HepG2 (cell line): ENCODE data around the gene PPP1CA. TPM values are rescaled to one million over a fixed set of nuclear protein-coding genes. Genes with fewer than 3 reads are reported as not detected.

ENCODE experiments used
- BRCA1 ChIP-seq: sonication (generic); formaldehyde crosslinking; IDR thresholded peaks from 2 replicates; pipeline ENCODE4 v1.4.0; 2020; ENCODE audit warnings: missing genetic modification reagents
- CERS6 ChIP-seq: sonication (generic); formaldehyde crosslinking; IDR thresholded peaks from 2 replicates; pipeline ENCODE4 v1.5.0; 2020; ENCODE audit warnings: missing genetic modification reagents
- FOXM1 ChIP-seq: sonication (generic); formaldehyde crosslinking; IDR thresholded peaks from 2 replicates; pipeline ENCODE4 v1.5.0; 2020; ENCODE audit warnings: missing genetic modification reagents
- HNF1A ChIP-seq, 2 experiments: sonication (generic) in 1 of 2; formaldehyde crosslinking in 1 of 2; IDR thresholded peaks; 2 replicates each; pipeline versions ENCODE4 v1.4.0 to v1.6.1; 2016 to 2020; ENCODE audit warnings: borderline replicate concordance in 1 of 2, low read depth in 1 of 2, mild to moderate bottlenecking in 1 of 2, missing genetic modification reagents in 1 of 2
- MNT ChIP-seq: fragments of 450-650 bp; IDR thresholded peaks from 2 replicates; pipeline ENCODE4 v1.6.1; 2016
- MTERF4 ChIP-seq: sonication (generic); formaldehyde crosslinking; IDR thresholded peaks from 2 replicates; pipeline ENCODE4 v1.8.0; 2023; ENCODE audit warnings: mild to moderate bottlenecking, missing genetic modification reagents
- MYNN ChIP-seq: sonication (generic); formaldehyde crosslinking; IDR thresholded peaks from 2 replicates; pipeline ENCODE4 v1.4.0; 2020; ENCODE audit warnings: mild to moderate bottlenecking, low read depth, missing genetic modification reagents
- PHF8 ChIP-seq: sonication (generic); formaldehyde crosslinking; IDR thresholded peaks from 2 replicates; pipeline ENCODE4 v1.5.0; 2020; ENCODE audit warnings: missing genetic modification reagents
- SIN3A ChIP-seq: IDR thresholded peaks from 2 replicates; pipeline ENCODE4 v1.6.1; 2011; ENCODE audit warnings: low read depth, mild to moderate bottlenecking, control low read depth, low read length, borderline replicate concordance
- ZBTB39 ChIP-seq: sonication (generic); formaldehyde crosslinking; IDR thresholded peaks from 2 replicates; pipeline ENCODE4 v1.5.0; 2020; ENCODE audit warnings: missing genetic modification reagents
- ZFP41 ChIP-seq: sonication (generic); formaldehyde crosslinking; IDR thresholded peaks from 2 replicates; pipeline ENCODE4 v1.4.0; 2020; ENCODE audit warnings: mild to moderate bottlenecking, missing genetic modification reagents, borderline replicate concordance
- ZMAT3 ChIP-seq: sonication (generic); formaldehyde crosslinking; conservative IDR thresholded peaks from 2 replicates; pipeline ENCODE4 v1.7.0; 2021; ENCODE audit warnings: missing genetic modification reagents
- ZNF296 ChIP-seq: sonication (generic); formaldehyde crosslinking; conservative IDR thresholded peaks from 2 replicates; pipeline ENCODE4 v1.5.0; 2020; ENCODE audit warnings: mild to moderate bottlenecking, missing genetic modification reagents
- ZNF33B ChIP-seq: sonication (generic); formaldehyde crosslinking; IDR thresholded peaks from 2 replicates; pipeline ENCODE4 v1.5.1; 2020; ENCODE audit warnings: mild to moderate bottlenecking, missing genetic modification reagents
- ZNF800 ChIP-seq: sonication (generic); formaldehyde crosslinking; IDR thresholded peaks from 2 replicates; pipeline ENCODE4 v1.4.0; 2020; ENCODE audit warnings: missing genetic modification reagents
- polyA plus RNA-seq, 8 experiments: library from polyadenylated mRNA; depleted of rRNA in 3 of 8; stranded (reverse) in 7 of 8; unstranded in 1 of 8; fragments of >200 nt; fragmentation: Illumina TruSeq in 4 of 8; extraction: Trizol in 4 of 8; gene quantifications; 2 replicates each; pipeline versions ENCODE4 v1.2.1 to v1.2.3, GENCODE V29; 2011 to 2016; ENCODE audit warnings: low read depth in 4 of 8, missing spikeins in 1 of 8, mixed read lengths in 1 of 8; ENCODE audit not compliant: insufficient read depth in 1 of 8
- total RNA-seq, 5 experiments: library from RNA; depleted of rRNA; stranded (reverse); fragments of >200 nt; fragmentation: Illumina TruSeq; extraction: Trizol; gene quantifications; 2 replicates each; pipeline ENCODE4 v1.2.3, GENCODE V29; 2016; ENCODE audit warnings: low read depth in 1 of 5

The PPP1CA gene
- total and polyA plus RNA-seq, 2 of the 13 experiments (the other 11 are each of a cell fraction or from before 2014, with no cell fraction given), result 149 to 170 TPM

GRCh38 chr11:67354075-67355022 lies 47.3 kb downstream of the PPP1CA start (continued):
- TF ChIP-seq HNF1A (IDR thresholded peaks at IDR 0.05; ENCODE audit: low read depth), result no peak
- peak; percentile 30; the same call in 1 of the 2 replicates for TF ChIP-seq HNF1A (CRISPR knock-in tag; IDR thresholded peaks at IDR 0.05; ENCODE audit: borderline replicate concordance)
- TF ChIP-seq ZNF296 (CRISPR knock-in tag), result no peak
- TF ChIP-seq FOXM1 (CRISPR knock-in tag), result no peak
- TF ChIP-seq PHF8, result peak; percentile 37
- no peak; the same call in 1 of the 2 replicates for TF ChIP-seq MYNN (CRISPR knock-in tag)
- TF ChIP-seq ZFP41, result no peak
- TF ChIP-seq ZNF800 (CRISPR knock-in tag), result no peak
- TF ChIP-seq MTERF4 (CRISPR knock-in tag), result no peak
- TF ChIP-seq MNT, result peak; percentile 82
- no peak for TF ChIP-seq CERS6
- TF ChIP-seq ZNF33B, result no peak
- no peak for TF ChIP-seq ZBTB39 (CRISPR knock-in tag)
- no peak for TF ChIP-seq SIN3A
- no peak; the same call in 1 of the 2 replicates for TF ChIP-seq ZMAT3 (CRISPR knock-in tag)
- no peak for TF ChIP-seq BRCA1 (CRISPR knock-in tag)
